ENCODE data around the gene TEAD1.

DNA sequence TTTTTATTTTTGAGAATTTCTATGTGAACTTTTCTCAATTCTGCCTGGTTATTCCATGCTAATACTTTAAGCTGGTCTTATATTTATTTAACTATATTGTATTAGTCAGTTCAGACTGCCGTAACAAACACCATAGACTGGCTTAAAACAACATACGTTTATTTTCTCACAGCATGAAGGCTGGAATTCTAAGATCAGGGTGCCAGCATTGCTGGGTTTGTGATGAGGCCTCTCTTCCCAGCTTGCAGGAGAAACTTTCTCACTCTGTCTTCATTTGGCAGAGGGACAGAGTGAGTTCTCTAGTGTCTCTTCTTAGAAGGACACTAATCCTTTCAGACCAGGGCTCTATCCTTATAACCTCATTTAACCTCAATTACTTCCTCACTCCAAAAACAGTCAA lies 16.2 kb upstream of the TEAD1 start:
- TF ChIP-seq, protein P1, sequence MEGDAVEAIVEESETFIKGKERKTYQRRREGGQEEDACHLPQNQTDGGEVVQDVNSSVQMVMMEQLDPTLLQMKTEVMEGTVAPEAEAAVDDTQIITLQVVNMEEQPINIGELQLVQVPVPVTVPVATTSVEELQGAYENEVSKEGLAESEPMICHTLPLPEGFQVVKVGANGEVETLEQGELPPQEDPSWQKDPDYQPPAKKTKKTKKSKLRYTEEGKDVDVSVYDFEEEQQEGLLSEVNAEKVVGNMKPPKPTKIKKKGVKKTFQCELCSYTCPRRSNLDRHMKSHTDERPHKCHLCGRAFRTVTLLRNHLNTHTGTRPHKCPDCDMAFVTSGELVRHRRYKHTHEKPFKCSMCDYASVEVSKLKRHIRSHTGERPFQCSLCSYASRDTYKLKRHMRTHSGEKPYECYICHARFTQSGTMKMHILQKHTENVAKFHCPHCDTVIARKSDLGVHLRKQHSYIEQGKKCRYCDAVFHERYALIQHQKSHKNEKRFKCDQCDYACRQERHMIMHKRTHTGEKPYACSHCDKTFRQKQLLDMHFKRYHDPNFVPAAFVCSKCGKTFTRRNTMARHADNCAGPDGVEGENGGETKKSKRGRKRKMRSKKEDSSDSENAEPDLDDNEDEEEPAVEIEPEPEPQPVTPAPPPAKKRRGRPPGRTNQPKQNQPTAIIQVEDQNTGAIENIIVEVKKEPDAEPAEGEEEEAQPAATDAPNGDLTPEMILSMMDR (conservative IDR thresholded peaks at IDR 0.05): no peak
- TF ChIP-seq EZH2 (IDR thresholded peaks at IDR 0.05; ENCODE audit: low read depth): no peak
